ENCODE data around the gene GABPA.

Gene GABPA

DNA sequence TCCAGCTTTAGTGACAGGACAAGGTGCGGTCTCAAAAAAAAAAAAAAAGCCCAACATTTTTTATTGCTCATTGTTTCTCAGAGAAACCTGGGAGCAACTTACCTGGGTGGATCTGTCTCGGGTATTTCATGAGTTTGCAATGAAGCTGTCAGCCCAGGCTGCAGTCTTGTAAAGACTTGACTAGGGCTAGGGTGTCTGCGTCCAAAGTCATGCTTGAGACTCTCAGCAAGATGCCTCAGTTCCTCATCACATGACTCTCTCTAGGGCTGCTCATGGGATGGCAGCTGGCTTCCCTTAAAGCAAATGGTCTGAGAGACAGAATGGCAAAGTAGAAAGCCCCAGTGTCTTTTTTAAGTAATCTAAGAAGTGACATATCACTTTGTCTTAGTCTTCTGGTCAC, 8.1 kb downstream of the GABPA start:
- H3K4me3 ChIP-seq (ENCODE audit: low read depth, low read length), result no peak overlapping the region
- no peak for DNase-seq (ENCODE audit: low read depth)
- TF ChIP-seq, protein P1, sequence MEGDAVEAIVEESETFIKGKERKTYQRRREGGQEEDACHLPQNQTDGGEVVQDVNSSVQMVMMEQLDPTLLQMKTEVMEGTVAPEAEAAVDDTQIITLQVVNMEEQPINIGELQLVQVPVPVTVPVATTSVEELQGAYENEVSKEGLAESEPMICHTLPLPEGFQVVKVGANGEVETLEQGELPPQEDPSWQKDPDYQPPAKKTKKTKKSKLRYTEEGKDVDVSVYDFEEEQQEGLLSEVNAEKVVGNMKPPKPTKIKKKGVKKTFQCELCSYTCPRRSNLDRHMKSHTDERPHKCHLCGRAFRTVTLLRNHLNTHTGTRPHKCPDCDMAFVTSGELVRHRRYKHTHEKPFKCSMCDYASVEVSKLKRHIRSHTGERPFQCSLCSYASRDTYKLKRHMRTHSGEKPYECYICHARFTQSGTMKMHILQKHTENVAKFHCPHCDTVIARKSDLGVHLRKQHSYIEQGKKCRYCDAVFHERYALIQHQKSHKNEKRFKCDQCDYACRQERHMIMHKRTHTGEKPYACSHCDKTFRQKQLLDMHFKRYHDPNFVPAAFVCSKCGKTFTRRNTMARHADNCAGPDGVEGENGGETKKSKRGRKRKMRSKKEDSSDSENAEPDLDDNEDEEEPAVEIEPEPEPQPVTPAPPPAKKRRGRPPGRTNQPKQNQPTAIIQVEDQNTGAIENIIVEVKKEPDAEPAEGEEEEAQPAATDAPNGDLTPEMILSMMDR (IDR thresholded peaks at IDR 0.05; ENCODE audit: insufficient read depth, low read depth, low read length, missing control alignments), result no peak

DNA sequence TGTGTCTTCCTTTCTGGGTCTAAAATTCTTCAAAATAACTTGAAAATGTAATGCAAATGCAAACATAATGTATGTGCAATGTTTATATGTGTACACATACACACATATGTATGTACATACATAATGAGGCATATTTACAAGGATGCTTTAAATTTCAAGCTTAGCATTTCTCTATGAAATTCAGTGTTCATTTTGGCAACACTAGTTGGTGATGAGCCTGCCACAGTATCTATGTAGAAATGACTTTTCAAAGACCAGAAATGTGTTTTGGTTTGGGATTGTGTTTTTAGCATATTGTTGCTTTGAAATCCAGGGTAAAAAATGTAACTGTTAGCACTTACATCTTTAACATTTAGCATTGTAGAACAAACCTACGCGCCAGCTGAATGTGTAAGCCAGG, 10.1 kb downstream of the GABPA start:
- TF ChIP-seq, protein P1 (IDR thresholded peaks at IDR 0.05; ENCODE audit: insufficient read depth, low read depth, low read length, missing control alignments), result no peak
- DNase-seq (ENCODE audit: low read depth), result no peak

DNA sequence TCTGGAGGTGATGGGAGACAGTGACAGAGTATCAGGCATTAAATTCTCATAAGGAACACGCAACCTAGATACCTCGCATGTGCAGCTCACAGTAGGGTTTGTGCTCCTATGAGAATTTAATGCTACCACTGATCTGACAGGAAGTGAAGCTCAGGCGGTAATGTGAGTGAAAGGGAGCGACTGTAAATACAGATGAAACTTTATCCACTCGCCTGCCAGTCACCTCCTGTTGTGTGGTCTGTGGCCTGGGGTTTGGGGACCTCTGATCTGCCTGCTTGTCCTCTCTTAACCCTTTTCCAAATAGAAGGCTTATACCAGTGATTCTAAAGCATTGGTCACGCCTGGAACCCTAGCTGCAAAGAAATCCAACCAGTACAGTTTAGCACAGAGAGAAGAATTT, 15.3 kb downstream of the GABPA start:
- no peak for DNase-seq (ENCODE audit: low read depth)
- H3K4me3 ChIP-seq (ENCODE audit: low read depth, low read length), result no peak overlapping the region
- TF ChIP-seq, protein P1 (IDR thresholded peaks at IDR 0.05; ENCODE audit: insufficient read depth, low read depth, low read length, missing control alignments), result no peak

More for the DNA sequence above, 10.1 kb downstream of the GABPA start:
- no peak overlapping the region for H3K4me3 ChIP-seq (ENCODE audit: low read depth, low read length)

DNA sequence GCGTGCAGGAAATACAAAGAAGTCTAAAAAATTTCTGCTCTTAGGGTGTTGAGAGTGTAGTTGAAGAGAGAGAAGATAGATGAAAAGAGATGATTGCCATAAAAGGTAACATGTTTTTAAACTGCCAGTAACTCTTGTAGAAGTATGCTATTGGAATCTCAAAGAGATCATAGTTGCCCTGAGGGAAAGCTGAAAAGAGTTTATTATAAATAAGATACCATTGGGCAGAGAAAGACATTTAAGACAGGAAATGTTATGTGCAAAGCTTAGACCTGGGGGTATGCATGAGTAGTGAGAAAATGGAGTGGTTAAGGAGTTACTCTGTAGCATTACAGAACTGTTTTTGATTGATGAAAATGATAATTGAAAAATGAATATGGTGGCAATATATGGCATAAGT, 17.6 kb downstream of the GABPA start:
- H3K4me3 ChIP-seq (ENCODE audit: low read depth, low read length), result no peak overlapping the region
- TF ChIP-seq, protein P1 (IDR thresholded peaks at IDR 0.05; ENCODE audit: insufficient read depth, low read depth, low read length, missing control alignments), result no peak

DNA sequence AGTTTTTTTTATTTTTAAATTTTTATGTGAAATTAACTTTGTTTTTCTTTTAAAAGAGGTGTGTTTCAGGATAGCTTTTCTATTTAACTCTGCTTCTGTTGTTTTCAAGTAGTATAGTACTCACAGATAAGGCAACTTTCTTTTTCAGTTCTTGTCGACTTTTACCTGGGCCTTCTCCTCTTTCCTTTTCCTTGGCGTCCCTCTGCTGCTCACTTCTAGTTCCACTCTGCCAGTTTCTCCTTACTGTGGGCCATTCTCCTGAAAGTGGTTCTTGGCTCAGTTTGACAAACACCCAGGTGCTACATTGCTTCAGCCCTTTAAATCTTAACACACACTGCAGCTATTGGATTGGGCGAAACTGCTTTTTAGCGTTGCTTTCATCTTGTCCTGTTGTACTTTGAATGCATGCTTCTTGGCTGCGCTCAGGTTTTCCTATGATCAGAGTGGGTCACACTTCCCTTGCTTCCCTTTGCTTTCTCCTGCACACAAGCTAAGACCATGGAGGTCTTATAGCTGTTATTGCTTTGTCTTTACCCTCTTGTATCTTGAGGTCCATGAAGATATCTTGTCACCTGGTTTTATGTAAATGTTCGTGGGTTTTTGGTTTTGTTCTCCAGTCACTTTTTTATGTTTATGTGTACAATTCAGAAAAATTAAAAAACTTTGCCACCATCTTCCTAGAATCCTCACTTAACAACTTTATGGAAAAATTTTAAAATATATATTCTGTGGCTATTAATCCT, 21.6 kb downstream of the GABPA start:
- H3K4me3 ChIP-seq (ENCODE audit: low read depth, low read length), result no peak overlapping the region
- DNase-seq (ENCODE audit: low read depth), result no peak
- TF ChIP-seq, protein P1 (IDR thresholded peaks at IDR 0.05; ENCODE audit: insufficient read depth, low read depth, low read length, missing control alignments), result no peak

More for the DNA sequence above, 17.6 kb downstream of the GABPA start:
- DNase-seq (ENCODE audit: low read depth), result no peak

DNA sequence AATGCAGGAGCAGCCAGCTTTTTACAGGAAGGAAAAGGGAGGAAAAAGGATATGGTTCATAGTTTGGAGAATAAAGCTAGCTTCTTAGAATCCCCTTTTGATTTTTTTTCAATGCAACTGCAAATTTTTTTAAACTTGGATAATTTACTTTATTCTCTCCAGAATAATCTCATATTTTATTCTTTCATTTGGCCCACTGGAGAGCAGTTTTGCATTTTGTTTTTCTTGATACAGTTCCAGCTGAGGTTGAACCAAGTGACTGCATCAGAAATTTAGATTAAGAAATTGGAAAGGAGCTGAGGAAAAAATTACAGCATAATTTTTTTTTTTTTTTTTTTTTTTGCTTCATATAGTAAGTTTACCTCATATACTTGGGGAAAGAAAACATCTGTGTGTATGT, 22.8 kb downstream of the GABPA start:
- H3K4me3 ChIP-seq (ENCODE audit: low read depth, low read length), result no peak overlapping the region
- no peak for DNase-seq (ENCODE audit: low read depth)
- TF ChIP-seq, protein P1 (IDR thresholded peaks at IDR 0.05; ENCODE audit: insufficient read depth, low read depth, low read length, missing control alignments), result no peak

DNA sequence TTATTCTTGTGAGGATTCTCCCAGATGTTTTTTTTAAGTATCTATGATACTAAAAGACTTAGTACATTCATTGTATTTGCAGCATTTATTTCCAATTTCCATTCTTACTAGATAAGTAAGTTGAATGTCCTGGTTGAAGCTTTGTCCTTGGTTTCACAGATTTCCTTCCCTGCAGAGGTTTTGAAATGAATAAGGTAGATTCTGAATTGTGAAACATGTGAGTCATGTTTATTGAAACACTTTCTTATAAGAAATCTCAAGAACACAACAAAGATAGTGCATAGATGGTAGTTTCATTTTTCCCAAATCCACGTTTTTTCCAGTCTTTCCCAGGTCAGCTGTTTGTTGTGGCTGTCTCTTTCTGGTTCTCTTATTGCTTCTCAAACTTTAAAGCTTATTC, 24.8 kb downstream of the GABPA start:
- H3K4me3 ChIP-seq (ENCODE audit: low read depth, low read length), result no peak overlapping the region
- no peak for DNase-seq (ENCODE audit: low read depth)
- TF ChIP-seq, protein P1 (IDR thresholded peaks at IDR 0.05; ENCODE audit: insufficient read depth, low read depth, low read length, missing control alignments), result no peak
